ENCODE results near the gene COLEC11. TPM values are rescaled to one million over a fixed set of nuclear protein-coding genes. Genes with fewer than 3 reads are reported as not detected.

Gene COLEC11
- total RNA-seq, 1 donor from 2014 or later = not detected

DNA sequence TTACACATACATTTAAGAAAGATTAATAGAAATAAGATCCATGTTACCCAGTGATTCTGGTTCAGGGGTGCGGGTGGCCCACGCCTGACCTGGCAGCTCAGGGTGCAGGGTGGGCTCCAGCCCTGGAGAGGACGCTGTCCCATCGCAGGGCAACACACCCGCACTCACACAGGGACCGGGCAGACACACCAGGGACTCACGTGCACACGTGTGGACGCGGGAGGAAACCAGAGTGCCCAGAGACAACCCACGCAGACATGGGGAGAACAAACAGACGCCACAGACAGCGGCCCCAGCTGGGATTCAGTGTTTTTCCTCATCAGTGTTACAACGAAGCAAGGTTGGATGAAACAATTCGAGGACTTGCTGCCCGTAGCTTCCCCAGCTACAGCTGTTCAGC is 54.7 kb downstream of the COLEC11 start:
- TF ChIP-seq POLR2AphosphoS5 (IDR thresholded peaks at IDR 0.05; ENCODE audit: insufficient read depth in 1 of 2, low read depth in 1 of 2) (no peak), POLR2A (IDR thresholded peaks at IDR 0.05) (no peak)
- TF ChIP-seq, protein P1, sequence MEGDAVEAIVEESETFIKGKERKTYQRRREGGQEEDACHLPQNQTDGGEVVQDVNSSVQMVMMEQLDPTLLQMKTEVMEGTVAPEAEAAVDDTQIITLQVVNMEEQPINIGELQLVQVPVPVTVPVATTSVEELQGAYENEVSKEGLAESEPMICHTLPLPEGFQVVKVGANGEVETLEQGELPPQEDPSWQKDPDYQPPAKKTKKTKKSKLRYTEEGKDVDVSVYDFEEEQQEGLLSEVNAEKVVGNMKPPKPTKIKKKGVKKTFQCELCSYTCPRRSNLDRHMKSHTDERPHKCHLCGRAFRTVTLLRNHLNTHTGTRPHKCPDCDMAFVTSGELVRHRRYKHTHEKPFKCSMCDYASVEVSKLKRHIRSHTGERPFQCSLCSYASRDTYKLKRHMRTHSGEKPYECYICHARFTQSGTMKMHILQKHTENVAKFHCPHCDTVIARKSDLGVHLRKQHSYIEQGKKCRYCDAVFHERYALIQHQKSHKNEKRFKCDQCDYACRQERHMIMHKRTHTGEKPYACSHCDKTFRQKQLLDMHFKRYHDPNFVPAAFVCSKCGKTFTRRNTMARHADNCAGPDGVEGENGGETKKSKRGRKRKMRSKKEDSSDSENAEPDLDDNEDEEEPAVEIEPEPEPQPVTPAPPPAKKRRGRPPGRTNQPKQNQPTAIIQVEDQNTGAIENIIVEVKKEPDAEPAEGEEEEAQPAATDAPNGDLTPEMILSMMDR (IDR thresholded peaks at IDR 0.05) = no peak
- intact Hi-C loops (cut with DNase I) = no loop called here
- H3K36me3 ChIP-seq = no peaks in the 10 kb centered on the region
- H3K9me3 ChIP-seq = no peaks in the 10 kb centered on the region
- H3K4me1 ChIP-seq = peaks cover 4% of the 10 kb centered on the region
- DNase-seq (ENCODE audit: extremely low spot score in 2 of 2) = no peak
- H3K27ac ChIP-seq = no peak overlapping the region
- H3K4me3 ChIP-seq = no peak overlapping the region
- H3K27me3 ChIP-seq = no peaks in the 10 kb centered on the region

GRCh38 chr2:3650140-3650920 is 55.4 kb downstream of the COLEC11 start:
- TF ChIP-seq, protein P1 (IDR thresholded peaks at IDR 0.05) = no peak
- TF ChIP-seq POLR2A (IDR thresholded peaks at IDR 0.05) (no peak), POLR2AphosphoS5 (IDR thresholded peaks at IDR 0.05; ENCODE audit: insufficient read depth in 1 of 2, low read depth in 1 of 2) (no peak)
- no peak for DNase-seq (ENCODE audit: extremely low spot score in 2 of 2)
- Histone ChIP-seq H3K36me3 (no peaks in the 10 kb centered on the region), H3K27me3 (no peaks in the 10 kb centered on the region), H3K27ac (no peak overlapping the region), H3K4me3 (no peak overlapping the region), H3K4me1 (peaks cover 4% of the 10 kb centered on the region), H3K9me3 (no peaks in the 10 kb centered on the region)
- intact Hi-C loops (cut with DNase I) = loop anchor here (10.0 kb wide), 1 partner anchor 226 kb away; no protein-coding TSS in a partner anchor

GRCh38 chr2:3651691-3652648 is 57.1 kb downstream of the COLEC11 start:
- intact Hi-C loops (cut with DNase I) = loop anchor here (10.0 kb wide), 1 partner anchor 227 kb away; no protein-coding TSS in a partner anchor
- DNase-seq (ENCODE audit: extremely low spot score in 2 of 2) = no peak
- no peaks in the 10 kb centered on the region for H3K27me3 ChIP-seq

DNA sequence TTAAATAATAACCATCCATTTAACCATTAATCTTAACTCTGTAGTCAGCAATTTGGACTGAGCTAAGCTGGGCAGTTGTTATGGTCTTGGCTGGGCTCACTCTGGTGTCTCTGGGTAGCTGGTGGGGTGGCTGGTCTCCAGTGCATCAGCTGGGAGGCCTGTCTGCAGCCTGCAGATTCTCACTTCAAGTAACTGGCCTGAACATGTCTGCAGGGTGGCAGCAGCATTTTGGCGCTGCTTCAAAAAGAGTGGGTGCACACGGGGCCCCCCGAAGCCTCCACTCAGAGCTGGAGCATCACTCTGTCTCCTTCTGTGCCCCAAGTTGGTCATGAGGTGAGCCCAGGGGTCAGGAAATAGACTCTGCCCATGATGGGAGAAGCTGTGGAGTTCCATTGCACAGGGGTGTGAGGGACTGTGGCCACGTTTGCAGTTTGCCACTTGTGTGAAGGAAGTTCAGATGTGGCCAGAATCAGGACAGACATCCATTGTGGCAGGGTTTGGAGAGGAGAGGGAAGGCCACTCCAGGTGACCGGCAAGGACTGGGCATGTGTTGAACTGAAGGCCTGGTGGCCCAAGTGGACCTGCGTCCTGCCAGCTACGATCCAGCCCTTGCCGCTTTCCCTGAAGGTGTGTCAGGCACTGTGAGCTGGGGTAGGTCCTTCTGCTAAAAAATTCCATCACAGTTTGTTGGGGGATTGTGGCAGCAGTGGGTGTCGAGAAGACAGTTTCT is 58.1 kb downstream of the COLEC11 start:
- H3K36me3 ChIP-seq = no peaks in the 10 kb centered on the region
- TF ChIP-seq, protein P1 (IDR thresholded peaks at IDR 0.05) = no peak
- no peak for TF ChIP-seq POLR2AphosphoS5 (IDR thresholded peaks at IDR 0.05; ENCODE audit: insufficient read depth in 1 of 2, low read depth in 1 of 2)
- TF ChIP-seq POLR2A (IDR thresholded peaks at IDR 0.05) = no peak
- intact Hi-C loops (cut with DNase I) = loop anchor here (10.0 kb wide), 1 partner anchor 228 kb away; no protein-coding TSS in a partner anchor
- no peak overlapping the region for H3K27ac ChIP-seq
- no peaks in the 10 kb centered on the region for H3K27me3 ChIP-seq
- no peak overlapping the region for H3K4me3 ChIP-seq
- H3K4me1 ChIP-seq = peaks cover 4% of the 10 kb centered on the region
- DNase-seq (ENCODE audit: extremely low spot score in 2 of 2) = no peak
- H3K9me3 ChIP-seq = no peaks in the 10 kb centered on the region

More at GRCh38 chr2:3651691-3652648, 57.1 kb downstream of the COLEC11 start:
- Histone ChIP-seq H3K4me3 (peak overlapping the region; percentile 25 to 34), H3K4me1 (peaks cover 4% of the 10 kb centered on the region), H3K27ac (no peak overlapping the region), H3K36me3 (no peaks in the 10 kb centered on the region), H3K9me3 (no peaks in the 10 kb centered on the region)
- TF ChIP-seq, protein P1 (IDR thresholded peaks at IDR 0.05) = no peak
- TF ChIP-seq POLR2A (IDR thresholded peaks at IDR 0.05) (no peak), POLR2AphosphoS5 (IDR thresholded peaks at IDR 0.05; ENCODE audit: insufficient read depth in 1 of 2, low read depth in 1 of 2) (no peak)
